NCI-H82 treated with DMSO at 0.1 percent for 48 hours (cell line): ENCODE measurements around the gene VMAC.

ENCODE experiments used
- DNase-seq: peaks from one replicate; lab custom pipeline; 2025; ENCODE audit not compliant: unreplicated experiment; lab: John Stamatoyannopoulos, UW

VMAC gene

DNA sequence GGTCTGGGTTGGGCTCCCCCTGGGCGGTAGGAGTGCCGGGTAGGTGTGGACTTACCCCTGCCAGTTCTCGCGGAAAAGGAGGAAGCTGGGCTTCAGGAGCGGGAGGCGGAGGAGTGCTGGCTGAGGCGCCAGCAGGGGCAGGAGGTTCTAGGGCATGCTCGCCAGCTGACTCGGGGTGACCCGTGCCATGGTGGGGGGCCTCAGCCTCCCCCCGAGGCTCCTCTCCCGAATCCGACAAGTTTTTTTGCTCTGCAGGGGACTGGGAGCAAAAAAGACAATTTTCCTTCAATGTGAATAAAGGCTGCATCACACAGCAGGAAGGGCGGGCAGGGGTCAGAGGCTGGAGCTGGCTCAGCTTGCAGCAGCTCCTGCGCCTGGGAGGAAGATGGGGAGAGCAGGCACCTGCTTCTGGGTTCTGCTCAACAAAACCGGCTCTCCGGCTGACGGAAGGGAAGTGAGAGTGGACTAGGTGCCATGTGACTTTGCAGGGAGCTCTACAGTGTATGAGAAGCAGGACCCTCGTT lies 46.7 kb downstream of the VMAC start:
- no peak for DNase-seq

GRCh38 chr19:5952193-5953029 lies 47.7 kb downstream of the VMAC start:
- no peak for DNase-seq

DNA sequence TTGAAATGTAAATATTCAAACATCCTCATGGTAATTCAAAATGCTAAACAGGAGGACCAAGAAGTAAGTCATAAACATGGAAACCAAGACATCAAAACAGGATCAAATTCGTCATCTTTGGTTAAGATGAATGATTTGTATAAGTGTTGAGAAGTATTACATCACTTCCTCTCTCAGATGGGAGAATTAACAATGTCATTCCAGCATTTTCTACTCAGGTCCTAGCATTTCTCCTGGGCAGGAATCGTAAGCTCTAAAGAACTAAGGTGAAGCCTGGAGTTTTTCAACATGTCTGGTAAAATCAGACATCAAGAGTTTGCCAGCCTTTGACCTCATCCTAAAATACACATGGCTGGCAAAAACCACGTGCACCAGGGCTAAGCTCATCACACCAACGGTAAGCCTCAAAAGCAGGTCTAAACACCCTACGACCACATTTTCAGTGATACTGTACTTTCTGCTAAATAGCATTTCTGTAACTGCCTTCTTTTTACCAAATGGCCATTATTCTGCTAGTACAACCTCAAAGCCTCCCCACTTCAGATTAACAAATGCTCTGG lies 48.4 kb downstream of the VMAC start:
- DNase-seq: no peak

GRCh38 chr19:5953680-5954213 lies 49.1 kb downstream of the VMAC start:
- DNase-seq: no peak

DNA sequence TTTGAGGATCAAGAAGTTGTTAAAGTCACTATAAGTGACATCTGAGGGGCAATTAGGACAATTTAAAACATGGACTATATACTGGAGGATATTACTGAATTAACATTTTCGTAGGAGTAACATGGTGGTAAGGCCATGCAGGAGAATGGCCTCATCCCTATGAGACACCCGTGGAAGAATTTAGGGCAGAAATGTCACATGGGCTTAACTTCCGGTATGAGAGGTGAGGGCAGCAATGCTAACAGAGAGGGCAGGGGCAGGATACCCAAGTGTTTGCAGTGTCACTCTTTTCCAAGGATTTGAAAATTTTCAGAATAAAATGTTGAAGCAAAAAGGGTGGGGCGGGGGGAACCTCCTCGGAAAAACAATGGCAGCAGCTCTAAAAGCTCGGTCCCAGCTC lies 49.6 kb downstream of the VMAC start:
- no peak for DNase-seq

- DNase-seq: no peak
These were observed 50.9 kb downstream of the VMAC start for GRCh38 chr19:5955636-5955935.

- no peak for DNase-seq
These were observed 51.7 kb downstream of the VMAC start for GRCh38 chr19:5956323-5956722.

DNA sequence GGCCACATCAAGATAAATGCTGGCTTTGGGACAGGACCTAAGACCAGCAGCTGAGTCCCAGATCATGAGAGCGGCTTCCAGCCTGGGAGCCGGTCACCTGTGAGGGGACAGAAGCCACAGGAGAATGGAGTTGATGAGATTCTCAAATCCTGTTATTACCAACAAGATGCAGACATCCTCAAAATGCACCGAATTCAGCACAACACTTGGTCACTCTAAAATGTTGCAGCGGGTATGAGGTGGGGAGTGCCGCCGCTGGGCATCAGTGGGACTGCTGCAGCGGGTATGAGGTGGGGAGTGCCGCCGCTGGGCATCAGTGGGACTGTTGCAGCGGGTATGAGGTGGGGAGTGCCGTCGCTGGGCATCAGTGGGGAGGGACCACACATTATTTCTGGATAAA lies 52.1 kb downstream of the VMAC start:
- DNase-seq: no peak

GRCh38 chr19:5957170-5957569 lies 52.5 kb downstream of the VMAC start:
- DNase-seq: no peak

- DNase-seq: no peak
These were observed 53.6 kb downstream of the VMAC start for GRCh38 chr19:5958074-5958850.

- no peak for DNase-seq
These were observed 54.1 kb downstream of the VMAC start for GRCh38 chr19:5958851-5959122.

GRCh38 chr19:5959260-5960004 lies 54.8 kb downstream of the VMAC start:
- no peak for DNase-seq
